Hematopoietic multipotent progenitor cell treated with erythropoietin and hydrocortisone succinate and interleukin-3 and kit ligand, for 4 days (in vitro differentiated cells): ENCODE data around the gene PLA2G6.
A peak's percentile ranks its signal among the peaks of the same experiment; 100 is the strongest.
"Not testable (repeated sequence)": the region's sequence is repeated elsewhere in the genome, so short reads cannot be mapped to it uniquely, and the experiment has no call there.

Experiments
- DNase-seq: peaks from one replicate; pipeline ENCODE4 v3.0.0-alpha.2; 2015

The PLA2G6 gene

DNA sequence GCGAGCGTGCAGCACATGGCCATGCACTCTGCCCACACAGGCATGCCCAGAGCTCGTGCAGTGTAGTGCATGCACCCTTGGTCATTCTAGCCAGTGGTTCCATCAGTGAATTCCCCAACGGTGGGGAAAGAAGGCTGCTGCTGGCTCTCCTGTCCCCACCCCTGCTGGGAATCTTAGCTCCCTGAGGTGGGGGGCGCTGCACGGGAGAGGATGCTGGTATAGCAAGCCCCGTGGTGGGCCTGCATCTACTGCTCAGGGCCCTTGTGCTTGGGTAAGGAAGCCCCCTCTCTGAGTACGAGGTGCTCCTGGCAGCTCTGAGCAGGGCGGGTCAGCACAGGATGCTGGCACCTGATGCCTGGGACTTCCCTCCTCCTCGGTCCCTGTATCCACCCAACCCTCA is 52.6 kb downstream of the PLA2G6 start:
- DNase-seq = no peak

DNA sequence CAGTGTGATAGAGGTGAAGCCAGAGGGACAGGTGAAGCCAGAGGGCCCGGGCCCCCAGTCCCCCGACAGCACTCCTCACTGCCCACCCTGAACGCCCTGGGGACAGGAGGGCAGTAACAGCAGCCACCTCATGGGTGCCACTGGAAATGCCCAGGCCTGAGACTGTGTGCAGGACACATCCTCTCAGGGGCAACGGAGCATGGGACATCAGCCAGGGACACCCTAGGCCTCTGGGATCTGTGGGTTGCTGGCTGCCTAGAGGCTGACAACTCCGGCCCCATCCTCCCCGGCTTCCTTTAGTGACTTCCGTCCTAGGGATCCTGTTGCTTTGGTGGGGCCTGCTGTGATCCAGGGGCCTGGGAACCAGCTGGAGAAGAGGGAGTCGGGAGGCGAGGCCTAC is 53.8 kb downstream of the PLA2G6 start:
- DNase-seq = no peak

DNA sequence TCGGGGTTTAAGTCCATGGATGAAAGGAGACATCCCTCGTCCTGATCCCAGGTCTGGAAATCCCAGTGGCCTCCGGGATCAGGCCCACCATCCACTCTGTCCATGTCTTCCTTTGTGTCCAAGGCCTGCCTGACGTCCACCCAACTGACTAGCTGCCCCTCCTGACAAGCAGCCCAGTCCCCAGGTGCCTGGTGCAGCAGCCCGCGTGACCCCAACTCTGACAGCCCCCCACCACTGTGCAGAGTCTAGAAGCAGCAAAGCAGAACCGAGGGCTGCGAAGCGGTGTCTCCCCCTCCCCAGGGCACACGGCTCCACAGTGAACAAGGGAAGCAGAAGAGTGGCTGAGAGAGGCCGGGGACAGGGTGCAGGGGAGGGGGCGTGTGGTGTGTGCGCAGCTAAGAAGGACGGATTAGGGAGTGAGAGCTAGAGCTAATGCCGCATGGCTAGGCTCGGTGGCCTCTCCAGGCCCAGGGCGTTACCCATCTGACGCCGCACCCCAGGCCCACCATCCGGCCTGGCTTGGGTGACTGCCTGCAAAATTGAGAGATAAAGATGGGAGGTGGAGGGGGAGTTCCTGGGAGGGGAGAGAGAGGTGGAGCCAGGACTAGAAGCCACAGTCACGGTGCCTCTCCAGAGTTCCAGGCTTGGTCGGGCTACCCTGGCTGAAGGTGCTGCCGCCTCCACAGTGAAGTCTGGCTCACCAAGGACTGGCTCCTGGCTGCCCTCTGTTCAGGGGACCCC is 54.5 kb downstream of the PLA2G6 start:
- DNase-seq = peak; percentile 82

DNA sequence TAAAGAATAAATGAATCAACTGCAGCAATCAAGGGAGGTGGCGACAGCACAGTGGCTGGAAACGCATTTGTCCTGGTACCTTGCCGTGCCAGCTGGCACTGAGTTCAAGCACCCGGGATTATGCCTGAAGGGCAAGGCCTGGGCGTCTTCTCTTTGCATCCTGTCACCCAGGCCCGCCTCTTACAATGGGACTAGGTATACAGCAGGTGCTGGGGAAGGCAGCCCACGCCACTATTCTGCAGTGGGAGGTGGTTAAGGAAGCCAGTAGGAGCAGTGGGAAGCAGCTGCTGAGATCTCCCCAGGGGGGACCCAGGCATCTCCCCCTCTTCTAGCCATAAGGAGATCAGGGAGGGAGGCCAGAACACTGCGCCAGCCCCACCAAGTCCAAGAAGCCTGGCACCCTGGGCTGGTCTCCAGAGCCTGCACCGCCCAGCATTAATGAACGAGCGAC is 55.9 kb downstream of the PLA2G6 start:
- DNase-seq = no peak

DNA sequence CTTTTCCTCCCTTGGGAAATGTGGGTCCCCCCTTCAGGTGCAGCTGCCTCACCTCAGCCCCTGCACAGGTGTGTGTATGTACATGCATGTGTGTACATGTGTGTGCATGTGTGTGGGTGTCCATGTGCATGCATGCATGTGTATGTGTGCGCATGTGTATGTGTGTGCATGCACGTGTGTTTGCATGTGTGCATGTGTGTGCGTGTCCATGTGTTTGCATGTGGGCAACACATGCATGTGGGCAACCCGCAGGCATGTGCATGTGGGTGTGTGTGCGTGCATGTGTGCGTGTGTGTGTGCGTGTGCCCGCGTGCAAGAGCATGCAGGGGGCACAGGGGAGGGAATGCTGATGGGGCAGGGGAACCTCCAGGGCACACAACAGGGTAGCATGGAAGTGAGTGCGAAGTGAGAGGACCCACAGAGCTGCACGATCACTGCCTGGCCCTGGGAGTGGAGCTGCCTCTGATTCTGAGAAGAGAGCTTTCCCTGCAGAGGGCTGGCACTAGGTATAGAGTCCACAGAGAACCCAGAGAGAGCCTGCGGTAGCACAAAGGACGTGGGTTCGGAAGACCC is 56.5 kb downstream of the PLA2G6 start:
- no peak for DNase-seq

DNA sequence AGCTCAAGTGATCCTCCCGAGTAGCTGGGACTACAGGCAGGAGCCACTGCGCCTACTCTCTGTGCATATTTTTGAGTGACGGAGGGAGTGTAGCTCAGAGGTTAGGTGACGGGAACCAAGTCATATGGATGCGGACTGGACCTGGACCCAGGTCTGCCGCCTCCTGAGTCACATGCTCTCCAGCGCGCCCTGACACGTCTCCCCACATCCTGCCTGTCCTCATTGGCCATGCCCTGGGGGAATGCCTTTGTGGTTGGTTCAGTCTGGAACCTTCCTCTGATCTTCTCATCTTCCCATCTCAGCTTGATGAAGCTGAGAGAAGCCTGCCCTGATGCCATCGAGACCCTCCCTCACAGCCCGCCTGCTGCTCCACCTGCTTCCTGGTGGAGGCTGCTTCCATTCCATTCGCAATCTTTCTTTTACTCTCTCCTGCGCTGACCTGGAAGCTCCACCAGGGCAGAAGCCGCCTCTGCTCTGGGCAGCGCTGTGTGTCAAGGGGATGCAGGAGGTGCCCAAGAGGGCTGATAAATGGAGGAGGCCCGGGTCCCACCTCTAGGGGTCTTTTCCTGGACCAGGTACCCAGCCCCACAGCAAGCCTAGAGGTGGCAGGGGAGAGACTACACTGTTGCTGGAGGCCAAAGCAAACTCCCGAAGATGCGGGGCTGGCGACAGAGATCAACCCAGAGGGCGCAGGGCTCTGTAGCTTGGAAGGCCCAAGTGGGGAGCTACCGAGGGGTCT is 57.2 kb downstream of the PLA2G6 start:
- DNase-seq = no peak

DNA sequence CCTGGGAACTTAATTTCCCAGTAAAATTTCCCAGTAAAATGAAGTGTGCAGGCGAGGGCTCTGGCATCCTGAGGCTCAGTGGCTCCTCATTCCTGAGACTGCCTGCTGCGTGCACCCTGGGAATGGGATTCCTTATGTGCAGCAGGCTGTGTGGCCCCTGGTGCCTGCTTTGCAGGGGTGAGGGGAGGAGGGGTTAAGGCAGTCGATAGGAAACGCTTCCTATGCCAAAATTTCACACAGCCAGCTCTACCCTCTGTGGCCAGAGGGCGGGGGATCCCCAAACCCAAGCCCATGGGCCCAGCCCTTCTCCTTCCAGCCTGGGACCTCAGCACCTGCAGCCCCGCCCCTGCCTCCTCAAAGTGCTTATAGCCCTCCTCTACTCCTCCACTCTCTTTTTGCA is 59.0 kb downstream of the PLA2G6 start:
- DNase-seq = no peak

DNA sequence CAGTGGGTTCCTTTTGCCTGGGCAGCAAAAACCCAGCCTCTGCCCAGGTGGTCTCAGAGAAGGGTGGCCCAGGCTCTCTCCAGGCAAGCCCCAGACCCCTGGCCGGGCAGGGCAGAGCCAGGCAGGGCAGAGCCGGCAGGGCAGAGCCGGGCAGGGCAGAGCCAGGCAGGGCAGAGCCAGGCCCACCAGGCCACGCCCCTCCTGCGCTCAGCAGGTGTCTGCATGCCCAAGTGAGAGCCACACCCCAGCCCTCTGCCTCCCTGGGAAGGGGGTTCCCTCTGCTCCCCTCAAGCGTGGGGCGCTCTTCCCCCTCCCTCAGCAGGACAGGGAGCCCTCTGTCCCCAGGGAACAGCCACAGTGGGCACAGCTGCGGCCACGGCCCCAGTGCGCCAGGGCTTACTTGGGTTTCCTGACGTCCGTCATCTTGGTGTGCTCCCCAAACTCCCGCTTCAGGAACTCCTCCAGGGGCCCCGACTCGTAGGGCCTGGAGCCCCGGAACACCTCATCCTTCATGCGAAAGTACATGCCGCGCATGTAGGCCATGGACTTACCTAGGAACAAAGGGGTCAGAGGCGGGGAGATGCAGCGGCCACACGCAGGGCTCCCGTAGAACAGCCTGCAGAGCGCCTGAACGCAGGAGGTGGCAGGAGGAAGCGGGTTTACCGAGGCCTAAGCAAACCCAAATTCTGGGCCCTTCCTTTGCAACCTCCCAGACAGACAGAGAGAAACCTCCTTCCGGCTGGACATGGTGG is 61.1 kb downstream of the PLA2G6 start:
- DNase-seq = no peak

DNA sequence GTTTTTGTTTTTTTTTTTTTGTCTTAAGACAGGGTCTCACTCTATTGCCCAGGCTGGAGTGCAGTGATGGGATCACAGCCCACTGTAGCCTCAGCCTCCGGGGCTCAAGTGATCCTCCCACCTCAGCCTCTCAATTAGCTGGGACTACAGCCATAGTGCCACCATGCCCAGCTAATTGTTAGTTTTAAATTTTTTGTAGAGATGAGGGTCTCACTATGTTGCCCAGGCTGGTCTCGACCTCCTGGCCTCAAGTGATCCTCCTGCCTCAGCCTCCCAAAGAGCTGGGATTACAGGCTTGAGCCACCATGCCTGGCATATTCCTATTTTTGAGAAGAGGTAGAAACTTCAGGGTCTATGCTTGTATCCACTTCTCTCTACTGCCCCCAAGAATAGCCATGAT is 62.9 kb downstream of the PLA2G6 start:
- not testable (repeated sequence) for DNase-seq

DNA sequence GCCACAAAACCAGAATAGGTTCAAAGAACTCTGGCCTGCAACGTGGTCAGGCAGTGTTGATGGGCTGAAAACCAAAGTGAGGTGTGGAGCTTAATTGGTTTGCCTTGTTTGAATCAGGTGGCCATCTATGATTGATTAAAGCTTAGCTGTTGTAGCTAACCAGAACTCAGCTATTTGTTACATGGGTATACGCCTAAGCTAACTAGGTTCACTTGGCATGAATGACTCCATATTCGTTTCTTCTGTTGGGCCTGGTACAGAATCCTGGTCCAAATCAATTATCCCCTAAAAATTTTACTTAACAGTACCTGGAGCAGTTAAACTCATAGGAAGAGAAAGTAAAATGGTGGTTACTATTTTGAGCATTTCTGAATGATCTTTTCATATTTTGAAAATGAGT is 63.4 kb downstream of the PLA2G6 start:
- no peak for DNase-seq

DNA sequence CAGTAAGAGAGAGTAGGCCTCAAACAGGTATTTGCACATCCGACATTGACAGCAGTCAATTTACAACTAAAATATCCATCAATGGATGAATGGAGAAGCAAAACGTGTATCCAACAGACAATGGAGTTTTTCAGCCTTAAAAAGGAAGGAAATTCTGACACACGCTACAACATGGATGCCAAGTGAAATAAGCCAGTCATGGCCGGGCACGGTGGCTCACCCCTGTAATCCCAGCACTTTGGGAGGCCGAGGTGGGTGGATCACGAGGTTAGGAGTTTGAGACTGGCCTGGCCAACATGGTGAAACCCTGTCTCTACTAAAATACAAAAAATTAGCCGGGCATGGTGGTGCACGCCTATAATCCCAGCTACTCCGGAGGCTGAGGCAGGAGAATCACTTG is 64.1 kb downstream of the PLA2G6 start:
- DNase-seq = not testable (repeated sequence)

DNA sequence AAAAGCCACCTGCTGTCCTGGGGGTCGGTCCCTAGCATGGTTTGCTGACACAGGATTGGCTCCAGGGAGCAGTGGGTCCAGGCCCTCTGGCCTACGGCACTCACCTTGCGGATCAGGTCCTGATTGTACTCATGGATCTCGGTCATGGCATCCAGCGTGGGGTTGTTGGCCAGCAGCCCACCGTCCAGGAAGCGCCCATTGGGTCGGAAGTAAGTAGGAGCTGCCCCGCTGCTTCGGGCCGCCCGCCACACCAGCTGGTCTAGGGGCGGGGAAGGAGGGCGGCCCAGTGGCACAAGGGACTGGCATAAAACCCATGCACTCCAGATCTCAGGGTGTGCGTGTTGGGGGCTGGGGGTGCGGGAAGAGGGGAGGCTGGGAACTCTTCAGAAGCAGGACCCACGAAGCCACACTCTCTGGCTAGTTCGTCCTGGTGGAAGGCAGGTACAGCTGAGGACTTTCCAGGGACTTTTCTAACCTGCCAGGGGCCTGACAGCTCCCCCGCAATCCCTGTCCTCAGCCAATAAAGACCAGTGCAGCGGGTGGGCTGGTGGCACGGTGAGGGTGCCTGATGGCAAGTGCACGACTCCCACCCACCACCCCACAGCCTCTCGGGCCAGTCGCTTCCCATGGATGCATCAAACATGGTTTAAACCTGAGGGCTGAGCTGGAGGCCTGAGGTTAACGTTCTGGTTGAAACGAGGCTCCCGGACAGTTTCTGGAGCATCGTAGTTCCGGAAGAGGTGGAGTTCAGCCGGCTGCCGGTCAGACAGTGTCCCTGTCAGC is 66.0 kb downstream of the PLA2G6 start:
- no peak for DNase-seq

DNA sequence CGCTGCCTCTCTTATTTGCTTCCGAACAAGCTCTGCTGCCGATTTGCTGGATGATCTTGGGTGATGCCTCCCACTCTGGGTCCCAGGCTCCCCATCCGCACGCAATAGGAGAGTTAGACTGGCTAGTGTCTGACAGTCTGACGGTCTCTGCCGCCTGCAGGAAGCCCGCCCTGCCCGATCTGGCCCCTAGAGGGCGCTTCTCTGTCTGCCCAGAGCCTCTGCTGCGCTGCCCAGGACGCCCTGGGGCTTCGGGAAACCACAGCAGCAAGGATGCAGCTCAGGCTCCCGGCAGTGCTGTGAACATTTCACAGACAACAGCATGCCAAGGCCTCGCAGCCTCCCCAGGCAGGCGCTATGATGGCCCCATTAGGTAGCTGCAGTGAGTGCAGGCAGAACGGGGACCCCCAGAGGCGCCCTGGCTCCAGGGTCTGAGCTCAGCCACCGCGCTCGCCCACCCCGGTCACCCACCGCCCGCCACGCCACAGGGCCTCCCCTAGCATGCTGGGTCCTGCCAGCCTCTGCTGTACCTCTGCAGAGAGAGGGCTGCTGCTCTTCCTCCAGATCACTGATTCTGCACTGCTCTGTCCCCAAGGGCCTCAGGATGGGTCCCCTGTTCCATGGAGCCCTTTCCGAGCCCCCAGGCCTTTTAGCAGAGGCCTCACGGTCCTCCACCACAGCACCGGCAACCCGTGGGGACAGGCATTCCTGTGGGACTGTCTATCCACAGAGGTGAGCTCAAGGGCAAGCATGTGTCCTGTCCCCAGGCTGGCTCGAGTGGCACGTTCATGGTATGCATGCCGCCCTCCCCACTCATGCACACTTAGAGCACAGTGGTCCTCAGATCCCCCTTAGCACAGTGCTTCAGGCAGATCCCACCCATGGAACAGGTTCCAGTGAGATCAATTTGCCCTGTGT is 66.9 kb downstream of the PLA2G6 start:
- peak; percentile 91 for DNase-seq

DNA sequence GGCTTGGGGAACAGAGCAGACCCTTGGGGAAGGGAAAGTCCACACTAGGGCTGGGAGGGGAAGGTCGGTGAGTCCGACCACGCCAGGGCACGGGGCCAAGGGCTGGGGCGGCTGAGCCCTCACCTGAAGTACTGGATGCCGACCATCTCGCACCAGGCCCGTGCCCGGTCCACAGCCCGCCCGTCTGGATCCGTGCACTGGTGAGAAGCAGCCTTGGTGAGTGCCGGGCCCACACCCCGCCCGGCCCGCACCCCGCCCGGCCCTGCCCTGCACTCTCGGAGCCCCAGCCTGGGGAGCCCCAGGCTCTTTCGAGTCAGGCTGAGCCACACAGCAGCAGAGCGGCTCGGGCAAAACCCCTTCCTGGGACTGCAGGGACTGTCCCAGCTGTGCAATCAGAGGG is 69.2 kb downstream of the PLA2G6 start:
- no peak for DNase-seq

DNA sequence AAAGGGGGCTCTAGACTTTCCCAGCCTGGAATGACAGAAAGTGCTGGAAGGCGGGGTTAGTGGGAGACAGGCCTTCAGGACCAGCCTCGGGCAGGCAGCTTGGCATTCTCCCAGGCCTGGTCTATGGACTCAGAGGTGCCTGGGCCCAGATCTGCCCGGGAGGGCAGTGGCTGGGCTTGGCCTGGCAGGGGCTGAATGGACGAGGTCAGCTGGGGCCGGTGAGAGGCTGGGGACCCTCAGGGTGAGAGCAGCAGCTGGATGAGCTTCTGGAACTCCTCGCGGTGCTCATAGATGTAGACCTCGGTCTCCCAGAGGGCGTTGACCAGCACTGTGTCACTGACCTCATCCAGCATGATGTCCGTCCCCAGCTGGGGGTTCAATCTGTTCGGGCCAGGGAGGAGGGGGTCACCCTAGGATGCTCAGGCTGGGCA is 69.7 kb downstream of the PLA2G6 start:
- DNase-seq = no peak

DNA sequence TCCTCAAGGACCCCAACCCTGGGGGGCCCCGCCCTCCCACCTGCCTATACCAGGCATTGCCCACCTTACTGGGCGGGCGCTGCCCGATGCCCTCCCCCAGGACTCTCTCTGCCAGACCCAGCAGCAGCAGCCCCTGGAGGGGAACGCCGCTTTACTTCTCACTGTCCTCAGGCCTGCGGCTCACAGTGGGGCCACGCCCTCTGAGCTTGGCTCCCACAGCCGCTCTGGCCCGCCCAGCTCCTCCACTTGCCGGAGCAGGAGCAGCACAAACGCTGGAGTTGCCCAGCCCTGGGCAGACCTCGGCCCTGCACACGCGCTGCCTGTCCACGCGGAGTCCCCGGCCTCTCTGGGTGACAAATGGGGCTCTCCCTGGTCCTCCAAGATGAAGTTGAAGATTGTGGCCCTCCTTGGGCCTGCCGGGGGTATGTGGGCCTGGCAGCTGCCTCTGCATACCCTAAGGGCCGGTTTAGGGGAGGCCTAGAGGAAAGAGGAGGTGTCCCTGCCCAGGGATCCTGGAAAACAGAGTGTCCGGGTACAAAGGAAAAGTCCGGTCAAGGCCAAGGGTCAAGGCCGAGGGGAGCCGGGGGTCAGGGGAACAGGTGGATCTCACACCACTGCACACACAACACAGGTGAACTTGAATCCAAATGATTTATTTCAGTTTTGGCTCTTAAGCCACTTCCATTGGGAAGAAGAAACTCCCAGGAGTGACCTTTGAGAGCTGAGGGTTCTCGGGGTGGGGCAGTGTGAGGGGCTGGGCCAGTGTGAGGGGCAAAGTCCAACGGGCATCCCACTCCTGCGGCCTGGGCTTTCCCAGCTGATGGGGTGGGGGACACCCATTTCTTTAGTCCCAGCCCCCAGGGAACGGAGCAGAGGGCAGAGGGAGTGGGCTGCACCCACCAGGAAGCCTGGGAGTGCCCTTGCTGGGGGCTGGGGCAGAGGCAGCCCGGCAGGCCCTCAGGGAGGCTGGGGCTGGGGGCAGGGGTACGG is 70.5 kb downstream of the PLA2G6 start:
- DNase-seq = peak; percentile 27

DNA sequence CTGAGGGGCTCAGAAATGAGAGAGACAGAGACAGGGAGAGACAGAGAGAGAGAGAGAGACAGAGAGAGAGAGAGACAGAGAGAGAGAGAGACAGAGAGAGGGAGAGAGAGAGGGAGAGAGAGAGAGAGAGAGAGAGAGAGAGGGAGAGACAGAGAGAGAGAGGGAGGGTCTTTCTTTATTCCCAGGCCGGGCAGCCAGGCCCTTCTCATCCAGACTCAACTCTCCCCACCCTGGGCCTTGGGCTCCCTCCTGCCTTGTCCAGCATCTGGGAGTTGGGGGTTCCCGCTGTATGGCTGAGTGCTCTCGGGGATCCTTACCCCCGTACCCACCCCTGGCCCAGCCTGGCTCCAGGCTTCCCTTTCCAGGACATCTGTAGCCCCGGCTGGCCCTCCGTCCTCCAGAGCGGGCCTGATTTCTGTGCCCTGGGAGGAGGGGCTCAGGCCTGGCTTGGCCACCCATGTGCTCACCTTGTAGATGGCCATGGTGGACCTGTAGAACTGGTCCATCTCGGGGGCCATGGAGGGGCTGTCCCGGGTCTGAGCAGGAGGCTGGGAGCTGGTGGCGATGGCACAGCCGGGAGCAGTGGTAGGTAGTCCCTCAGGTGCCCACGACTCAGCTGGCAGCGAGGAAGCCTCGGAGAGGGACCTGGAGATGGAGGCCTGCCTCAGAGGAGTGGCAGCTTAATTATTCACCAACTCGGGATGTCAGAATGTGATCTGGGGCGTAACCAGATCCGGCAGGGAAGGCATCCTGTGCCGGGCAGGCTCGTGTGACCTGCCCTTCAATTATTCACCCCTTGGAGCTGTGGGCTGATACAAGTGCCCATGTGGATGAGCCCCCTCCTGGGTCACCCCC is 71.4 kb downstream of the PLA2G6 start, which contains the start of gene BAIAP2L2:
Gene BAIAP2L2 (minus strand): TSS at position 677 of the 855 bp plus-strand sequence. CDS start 159 bp downstream, at position 518.
- DNase-seq = no peak

DNA sequence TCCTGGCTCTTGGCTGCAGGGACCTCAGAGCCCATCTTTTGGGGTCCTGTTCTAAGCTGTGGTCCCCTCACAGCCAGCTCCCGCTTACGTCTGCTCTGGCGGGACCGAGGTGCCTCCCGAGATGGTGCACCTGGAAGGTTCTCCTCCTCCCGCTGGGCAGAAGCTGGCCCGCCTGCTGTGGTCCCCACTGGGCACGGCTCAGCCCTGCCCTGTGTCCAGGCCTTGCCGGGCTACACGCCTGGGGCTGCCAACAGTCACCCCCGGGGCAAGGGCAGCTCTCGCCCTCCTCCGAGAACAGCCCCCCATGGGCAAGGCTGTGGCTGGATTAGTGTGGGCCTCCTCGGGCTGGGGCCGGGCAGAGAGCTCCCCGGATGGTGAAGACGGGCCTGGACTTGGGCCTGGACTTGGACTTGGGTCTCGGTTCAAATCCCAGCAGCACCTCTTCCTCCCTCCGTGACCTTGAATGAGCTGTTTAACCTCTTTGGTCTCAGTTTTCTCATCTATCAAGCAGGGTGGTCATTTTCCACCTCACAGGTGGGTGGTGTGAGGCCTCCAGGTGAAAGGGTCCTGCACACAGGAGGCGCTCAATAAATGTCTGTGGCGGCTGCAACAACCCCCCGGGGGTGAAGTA is 72.1 kb downstream of the PLA2G6 start:
- peak; percentile 41 for DNase-seq
